Progenitor cell of endocrine pancreas (in vitro differentiated cells): Measurements from ENCODE around the gene FAM3C. TPM values are rescaled to one million over a fixed set of nuclear protein-coding genes. Genes with fewer than 3 reads are reported as not detected.

Experiments used
- DNase-seq: peaks from one replicate; pipeline ENCODE4 v3.0.0; 2021; ENCODE audit warnings: low spot score; ENCODE audit not compliant: unreplicated experiment
- H3K27ac Mint-ChIP-seq: 2 replicates; pipeline ENCODE4 v1.8.0; 2021; ENCODE audit warnings: mild to moderate bottlenecking, moderate library complexity, mixed read lengths
- H3K27me3 Mint-ChIP-seq: 2 replicates; pipeline ENCODE4 v1.8.0; 2021; ENCODE audit warnings: mixed read lengths
- H3K36me3 Mint-ChIP-seq: 2 replicates; pipeline ENCODE4 v1.8.0; 2022; ENCODE audit warnings: mixed read lengths; ENCODE audit not compliant: insufficient read depth
- H3K4me1 Mint-ChIP-seq: 2 replicates; pipeline ENCODE4 v1.8.0; 2021; ENCODE audit warnings: low read depth, mixed read lengths
- H3K4me3 Mint-ChIP-seq: 2 replicates; pipeline ENCODE4 v1.8.0; 2021; ENCODE audit warnings: low read depth, mild to moderate bottlenecking, moderate library complexity, mixed read lengths
- H3K9me3 Mint-ChIP-seq: 2 replicates; pipeline ENCODE4 v1.8.0; 2021; ENCODE audit warnings: low read depth, mixed read lengths
- CTCF ChIP-seq: fragments of 200-600 bp; sonication (generic); IDR thresholded peaks from one replicate; pipeline ENCODE4 v1.5.0; 2021; ENCODE audit warnings: antibody characterized with exemption, mild to moderate bottlenecking; ENCODE audit not compliant: unreplicated experiment
- total RNA-seq: library from RNA; stranded (reverse); gene quantifications from 2 replicates; pipeline ENCODE4 v1.2.1, GENCODE V29; 2021

Gene FAM3C
- total RNA-seq, 1 donor from 2014 or later = 39.1 TPM

DNA sequence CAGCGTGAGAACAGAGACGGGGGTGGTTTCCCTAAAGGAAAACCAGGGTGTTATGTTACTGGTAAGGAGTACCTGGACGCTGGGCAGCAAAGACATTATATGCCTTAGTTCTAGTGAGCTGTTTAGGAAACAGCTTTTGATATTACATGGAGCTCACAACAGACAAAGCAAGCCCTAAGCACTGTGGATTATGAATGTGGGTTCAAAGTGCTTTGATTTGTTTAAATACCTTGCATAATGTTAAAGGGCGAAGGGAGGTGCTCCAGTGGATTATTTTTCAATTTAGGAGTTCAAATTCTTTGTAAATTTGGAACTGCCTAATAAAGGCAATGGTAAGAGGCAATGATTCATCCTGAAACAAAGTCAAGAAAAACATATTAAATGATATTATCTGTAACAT, 53.5 kb downstream of the FAM3C start:
- no peak for TF ChIP-seq CTCF
- DNase-seq = no peak
- H3K27me3 Mint-ChIP-seq = no peaks in the 10 kb centered on the region
- no peak overlapping the region for H3K4me3 Mint-ChIP-seq
- H3K4me1 Mint-ChIP-seq = no peaks in the 10 kb centered on the region
- H3K27ac Mint-ChIP-seq = no peak overlapping the region
- no peaks in the 10 kb centered on the region for H3K36me3 Mint-ChIP-seq
- H3K9me3 Mint-ChIP-seq = no peaks in the 10 kb centered on the region

DNA sequence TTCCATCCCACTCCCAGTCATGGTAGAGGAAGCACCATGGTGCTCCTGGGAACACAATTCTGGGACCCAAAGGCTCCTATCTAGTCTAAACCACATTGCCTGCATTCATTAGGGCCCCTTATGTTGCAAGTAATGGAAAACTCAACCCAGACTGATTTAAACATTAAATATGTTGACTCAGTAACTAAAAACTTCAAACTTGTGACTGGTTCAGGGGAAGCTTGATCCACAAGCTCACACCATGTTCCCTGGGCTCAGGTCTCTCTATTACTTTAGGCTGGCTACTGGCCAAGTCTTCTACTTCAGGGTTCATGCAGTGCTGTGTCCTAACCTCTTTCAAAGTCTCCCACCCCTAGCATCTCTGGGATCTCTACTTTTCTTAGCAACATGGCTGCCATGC, 54.2 kb downstream of the FAM3C start:
- no peaks in the 10 kb centered on the region for H3K9me3 Mint-ChIP-seq
- TF ChIP-seq CTCF = no peak

DNA sequence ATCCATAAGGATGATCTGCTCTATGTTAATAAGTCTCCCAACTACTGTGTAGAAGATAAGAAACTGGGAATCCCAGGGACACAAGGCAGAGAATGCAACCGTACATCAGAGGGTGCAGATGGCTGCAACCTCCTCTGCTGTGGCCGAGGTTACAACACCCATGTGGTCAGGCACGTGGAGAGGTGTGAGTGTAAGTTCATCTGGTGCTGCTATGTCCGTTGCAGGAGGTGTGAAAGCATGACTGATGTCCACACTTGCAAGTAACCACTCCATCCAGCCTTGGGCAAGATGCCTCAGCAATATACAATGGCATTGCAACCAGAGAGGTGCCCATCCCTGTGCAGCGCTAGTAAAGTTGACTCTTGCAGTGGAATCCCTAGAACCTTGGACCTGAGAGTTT, 57.0 kb downstream of the FAM3C start:
- Mint-ChIP-seq H3K27me3 (peaks cover 5% of the 10 kb centered on the region), H3K36me3 (no peaks in the 10 kb centered on the region), H3K9me3 (no peaks in the 10 kb centered on the region), H3K27ac (no peak overlapping the region), H3K4me3 (no peak overlapping the region), H3K4me1 (no peaks in the 10 kb centered on the region)
- TF ChIP-seq CTCF = no peak
- DNase-seq = no peak

More for the DNA sequence above, 54.2 kb downstream of the FAM3C start:
- no peaks in the 10 kb centered on the region for H3K4me1 Mint-ChIP-seq
- no peaks in the 10 kb centered on the region for H3K36me3 Mint-ChIP-seq
- H3K27ac Mint-ChIP-seq = no peak overlapping the region
- H3K4me3 Mint-ChIP-seq = no peak overlapping the region
- DNase-seq = no peak
- H3K27me3 Mint-ChIP-seq = no peaks in the 10 kb centered on the region

GRCh38 chr7:121337398-121337797, 58.7 kb downstream of the FAM3C start:
- H3K4me3 Mint-ChIP-seq = no peak overlapping the region
- no peak overlapping the region for H3K27ac Mint-ChIP-seq
- H3K27me3 Mint-ChIP-seq = peaks cover 5% of the 10 kb centered on the region
- H3K9me3 Mint-ChIP-seq = no peaks in the 10 kb centered on the region
- no peaks in the 10 kb centered on the region for H3K36me3 Mint-ChIP-seq
- no peaks in the 10 kb centered on the region for H3K4me1 Mint-ChIP-seq
- TF ChIP-seq CTCF = no peak
- no peak for DNase-seq

DNA sequence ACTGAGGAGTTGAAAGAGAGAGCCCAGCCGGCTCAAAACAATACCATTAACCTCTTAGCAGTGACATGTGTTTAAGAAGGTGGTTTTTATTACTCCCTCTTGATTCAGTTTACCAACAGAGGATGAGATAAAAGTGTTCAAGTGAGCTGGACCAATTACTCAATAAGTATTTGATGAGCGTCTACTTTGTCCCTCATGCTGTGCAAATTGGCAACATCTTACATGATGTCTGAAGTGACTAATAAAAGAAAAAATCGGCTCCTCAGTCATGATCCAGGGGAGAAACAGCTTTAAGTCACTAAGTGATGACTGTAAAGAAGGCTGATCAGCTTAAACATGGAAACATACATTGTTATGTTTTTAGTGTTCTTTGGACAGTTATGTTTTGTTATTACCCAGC, 59.5 kb downstream of the FAM3C start:
- TF ChIP-seq CTCF = no peak
- no peaks in the 10 kb centered on the region for H3K36me3 Mint-ChIP-seq
- no peak for DNase-seq
- H3K27me3 Mint-ChIP-seq = peaks cover 8% of the 10 kb centered on the region
- no peaks in the 10 kb centered on the region for H3K9me3 Mint-ChIP-seq
- no peak overlapping the region for H3K27ac Mint-ChIP-seq
- no peaks in the 10 kb centered on the region for H3K4me1 Mint-ChIP-seq
- H3K4me3 Mint-ChIP-seq = no peak overlapping the region
